H9 (cell line): ENCODE measurements around the gene LSP1. TPM values are rescaled to one million over a fixed set of nuclear protein-coding genes. Genes with fewer than 3 reads are reported as not detected.

Source experiments
- microRNA-seq: library from miRNA; unstranded; fragments of <30 nt; microRNA quantifications from one replicate; pipeline ENCODE4, GENCODE V29; 2020; ENCODE audit warnings: borderline microRNAs expressed
- total RNA-seq: library from RNA; stranded (reverse); gene quantifications from 2 replicates; pipeline ENCODE4 v1.2.1, GENCODE V29; 2021

LSP1 gene
- total RNA-seq, 1 experiment from 2014 or later = not detected

Small RNAs within 50 kb of the gene (microRNA-seq; reads per million reads assigned to microRNA genes)
- gene MIR4298 = not detected
- not detected for gene MIR7847

Other genes with a start within 250 kb of the LSP1 start
- not detected in 2 replicates for gene KRTAP5-3, start 244.6 kb upstream of the LSP1 start, total RNA-seq
- not detected in 2 replicates for gene KRTAP5-4, start 230.9 kb upstream of the LSP1 start, total RNA-seq
- gene KRTAP5-5, start 223.3 kb upstream of the LSP1 start, total RNA-seq = not detected in 2 replicates
- gene KRTAP5-6, start 155.9 kb upstream of the LSP1 start, total RNA-seq = not detected in 2 replicates
- gene IFITM10, start 102.5 kb upstream of the LSP1 start, total RNA-seq = 0.59 and 0.77 TPM in 2 replicates
- gene CTSD, start 89.2 kb upstream of the LSP1 start, total RNA-seq = 158 and 161 TPM in 2 replicates
- not detected in 2 replicates for gene SYT8, start 18.1 kb upstream of the LSP1 start, total RNA-seq
- gene TNNI2, start 14.1 kb upstream of the LSP1 start, total RNA-seq = not detected in 2 replicates
- not detected in 2 replicates for gene PRR33, start 38.8 kb downstream of the LSP1 start, total RNA-seq
- not detected in 2 replicates for gene TNNT3, start 66.6 kb downstream of the LSP1 start, total RNA-seq
- gene MRPL23, start 94.2 kb downstream of the LSP1 start, total RNA-seq = 65.3 and 67.3 TPM in 2 replicates
- 10.7 TPM in 2 replicates for gene H19, start 144.8 kb downstream of the LSP1 start, total RNA-seq